ENCODE results near the gene CNOT6L. TPM values are rescaled to one million over a fixed set of nuclear protein-coding genes. Genes with fewer than 3 reads are reported as not detected.
A peak's percentile ranks its signal among the peaks of the same experiment; 100 is the strongest.

The CNOT6L gene
- total RNA-seq, 1 donor from 2014 or later: 62.5 TPM

GRCh38 chr4:77826275-77826674 is 7.1 kb upstream of the CNOT6L start:
- ATAC-seq: no peak
- no peak for DNase-seq (ENCODE audit: low spot score)
- intact Hi-C loops (cut with DNase I): no loop called here

DNA sequence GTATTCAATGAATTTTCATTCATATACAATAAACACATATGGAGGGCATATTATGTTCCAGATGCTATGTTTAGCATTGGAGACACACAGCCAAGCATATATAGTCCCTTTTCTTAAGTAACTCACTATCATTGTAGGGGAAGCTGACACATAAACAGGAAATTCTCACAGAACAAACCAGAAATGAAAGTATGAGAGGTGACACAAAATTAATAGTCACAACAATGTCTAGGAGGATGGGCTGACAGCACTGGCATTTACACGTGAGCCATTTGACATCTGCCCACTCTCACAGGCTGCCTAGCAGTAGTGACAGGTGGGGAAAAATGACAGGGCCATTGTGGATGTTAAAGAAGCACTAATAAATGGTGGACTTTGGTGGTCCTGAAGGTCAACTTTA is 2.6 kb upstream of the CNOT6L start:
- intact Hi-C loops (cut with DNase I): no loop called here
- no peak for ATAC-seq
- DNase-seq (ENCODE audit: low spot score): no peak

DNA sequence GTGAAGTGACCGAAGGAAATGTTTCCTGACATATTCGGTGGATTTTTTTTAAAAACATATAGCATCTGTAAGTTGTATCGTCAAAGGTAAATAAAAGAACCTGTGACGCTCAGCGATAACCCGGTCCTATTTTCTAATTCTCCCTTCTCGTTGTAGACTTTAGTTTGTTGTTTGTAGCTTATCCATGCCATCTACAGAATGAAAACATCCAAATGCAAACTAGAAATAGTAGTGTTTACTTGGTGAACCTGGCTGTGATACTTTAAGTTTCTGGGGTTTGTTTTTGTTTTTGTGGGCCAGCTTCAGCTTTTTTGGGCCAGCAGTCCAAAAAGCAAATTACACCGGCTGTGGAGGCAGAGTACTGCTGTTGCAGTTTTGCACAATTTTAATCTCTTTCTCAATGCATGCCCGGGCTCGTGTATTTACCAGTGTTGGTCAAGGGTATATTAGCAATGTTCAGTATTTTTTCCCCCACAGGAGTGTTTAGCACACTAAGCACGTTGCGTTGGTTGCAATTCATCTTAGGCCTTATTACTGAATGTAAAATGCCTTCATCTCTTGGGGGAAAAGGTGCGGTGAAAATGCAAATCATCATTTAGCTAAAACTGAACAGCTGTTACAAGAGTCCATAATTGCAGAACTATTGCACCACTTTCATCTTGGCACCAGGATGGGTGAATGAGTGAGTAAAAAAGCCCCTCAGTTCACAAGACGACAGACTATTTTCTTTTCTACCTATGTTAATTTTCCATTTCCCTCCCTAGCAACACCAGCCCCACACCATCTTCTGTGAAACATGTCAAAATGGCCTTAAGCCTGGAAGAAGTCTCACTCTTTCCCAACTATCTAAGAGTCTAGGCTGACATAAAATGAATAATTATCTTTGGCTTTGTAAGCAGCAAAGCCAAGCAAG is 1.7 kb upstream of the CNOT6L start:
- ATAC-seq (no peak), DNase-seq (ENCODE audit: low spot score) (no peak)
- intact Hi-C loops (cut with DNase I): no loop called here

- ATAC-seq (peak; percentile 97), DNase-seq (ENCODE audit: low spot score) (peak; percentile 97)
- intact Hi-C loops (cut with DNase I): loop anchor here (5.0 kb wide), 1 partner anchor 42 kb away; the partner anchor contains the start of gene MRPL1
Observed at GRCh38 chr4:77819843-77820648, 878 bp upstream of the CNOT6L start.

DNA sequence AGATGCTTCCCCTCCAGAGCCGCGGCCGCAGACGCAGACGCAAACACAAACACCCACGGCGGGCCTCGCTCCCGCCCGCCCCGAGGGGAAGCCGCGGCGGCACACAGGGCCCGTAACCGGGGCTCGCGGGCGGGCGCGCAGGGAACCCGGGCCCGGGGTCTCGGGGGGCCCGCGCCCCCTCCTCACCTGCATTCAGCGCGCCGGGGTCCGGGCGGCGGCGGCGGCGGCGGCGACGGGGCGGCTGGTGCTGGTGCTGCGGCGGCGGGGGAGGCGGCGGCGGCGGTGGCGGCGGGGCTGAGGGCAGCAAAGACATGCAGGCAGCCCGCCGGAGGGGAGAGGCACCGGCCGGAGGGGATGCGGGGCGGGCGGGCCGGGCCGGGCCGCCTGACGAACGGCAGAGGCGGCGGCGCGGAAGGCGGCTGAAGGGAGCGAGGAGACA is 255 bp upstream of the CNOT6L start:
- ATAC-seq: peak; percentile 19
- intact Hi-C loops (cut with DNase I): loop anchor here (5.0 kb wide), 1 partner anchor 43 kb away; the partner anchor contains the start of gene MRPL1
- DNase-seq (ENCODE audit: low spot score): no peak

DNA sequence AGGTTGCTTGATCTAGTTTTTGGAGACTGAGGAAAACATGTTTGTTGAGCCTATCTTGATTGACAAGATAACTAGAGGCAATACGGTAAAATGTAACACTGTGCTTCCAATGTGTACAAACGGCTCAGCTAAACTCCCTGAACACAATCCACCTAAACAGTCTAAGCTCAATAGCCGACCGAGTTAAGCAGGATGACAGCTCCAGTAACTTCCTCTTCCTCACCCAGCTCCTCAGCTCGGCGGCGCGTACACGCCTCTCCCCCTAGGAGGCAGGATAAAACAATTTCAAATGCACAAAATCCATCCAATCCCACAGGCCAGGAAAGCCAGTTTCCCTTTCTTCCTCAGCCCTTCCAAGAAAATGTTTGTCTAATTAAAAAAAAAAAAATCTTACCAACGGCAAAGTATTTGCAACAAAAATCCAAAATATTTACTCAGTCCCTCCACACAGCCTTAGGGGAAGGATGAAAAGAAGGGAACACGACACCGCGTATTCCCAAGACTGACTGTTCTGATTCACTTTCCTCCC is 1.0 kb downstream of the CNOT6L start:
- ATAC-seq (peak; percentile 73), DNase-seq (ENCODE audit: low spot score) (peak; percentile 84)
- intact Hi-C loops (cut with DNase I): loop anchor here (5.0 kb wide), 1 partner anchor 44 kb away; the partner anchor contains the start of gene MRPL1

GRCh38 chr4:77817304-77818072 is 1.7 kb downstream of the CNOT6L start:
- ATAC-seq (no peak), DNase-seq (ENCODE audit: low spot score) (no peak)
- intact Hi-C loops (cut with DNase I): loop anchor here (5.0 kb wide), 1 partner anchor 45 kb away; the partner anchor contains the start of gene MRPL1

DNA sequence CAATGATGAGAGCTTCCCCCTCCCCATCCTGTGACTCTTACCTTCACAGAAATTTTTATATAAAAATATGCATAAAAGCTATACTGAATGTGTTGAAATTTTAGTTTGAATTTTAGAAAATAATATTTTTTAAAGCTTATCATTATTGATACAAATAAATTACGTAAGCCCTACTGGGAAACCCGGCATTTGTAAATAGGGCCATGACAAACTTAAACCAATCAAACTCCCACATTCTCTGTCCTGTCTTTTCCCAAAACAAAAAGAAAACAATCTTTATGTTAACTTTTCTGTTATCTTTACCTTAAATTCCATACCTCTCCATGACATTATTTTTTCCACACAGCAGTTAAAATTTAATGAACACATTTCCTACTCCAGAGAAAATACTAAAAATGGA is 2.6 kb downstream of the CNOT6L start:
- intact Hi-C loops (cut with DNase I): loop anchor here (5.0 kb wide), 1 partner anchor 46 kb away; the partner anchor contains the start of gene MRPL1
- DNase-seq (ENCODE audit: low spot score): no peak
- no peak for ATAC-seq

DNA sequence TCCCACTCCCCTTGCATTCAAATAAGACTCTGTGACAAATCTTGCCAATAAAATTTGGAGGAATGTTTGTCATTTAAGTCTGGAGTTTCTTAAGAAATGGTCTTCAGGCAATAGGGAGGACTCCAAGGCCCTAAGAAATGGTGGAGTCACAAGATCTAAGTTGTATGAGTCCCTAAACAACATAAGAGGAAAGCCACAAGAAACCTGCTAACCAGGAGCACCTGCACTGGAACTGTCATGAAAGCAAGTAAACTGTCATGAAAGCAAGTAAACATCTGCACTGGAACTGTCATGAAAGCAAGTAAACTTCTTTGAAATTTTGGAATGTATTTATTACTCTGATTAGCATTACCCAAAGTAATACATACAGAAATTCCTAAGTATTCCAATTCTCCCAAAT is 3.5 kb downstream of the CNOT6L start:
- intact Hi-C loops (cut with DNase I): loop anchor here (5.0 kb wide), 1 partner anchor 47 kb away; the partner anchor contains the start of gene MRPL1
- DNase-seq (ENCODE audit: low spot score) (no peak), ATAC-seq (no peak)

GRCh38 chr4:77805840-77806239 is 13.3 kb downstream of the CNOT6L start:
- intact Hi-C loops (cut with DNase I): no loop called here
- ATAC-seq: no peak
- DNase-seq (ENCODE audit: low spot score): no peak

GRCh38 chr4:77804471-77804870 is 14.7 kb downstream of the CNOT6L start:
- ATAC-seq (no peak), DNase-seq (ENCODE audit: low spot score) (no peak)
- intact Hi-C loops (cut with DNase I): no loop called here

DNA sequence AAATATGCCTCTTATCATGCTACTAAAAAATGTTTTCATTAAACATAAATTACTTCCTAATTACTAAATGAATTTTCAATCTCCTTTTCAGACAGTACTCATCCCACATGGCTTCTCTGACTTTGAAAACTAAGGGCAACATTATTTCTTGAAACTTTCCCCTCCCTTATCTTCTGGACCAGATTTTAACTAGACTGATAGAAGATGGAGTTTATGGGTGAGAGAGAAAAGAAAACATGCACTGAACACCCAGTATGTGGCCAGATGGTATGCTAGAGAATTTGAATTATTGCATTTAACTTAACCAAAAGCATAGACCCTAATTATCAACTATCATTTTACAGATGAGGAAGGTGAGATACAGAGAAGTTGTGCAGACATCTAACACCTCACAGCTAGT is 16.8 kb downstream of the CNOT6L start:
- DNase-seq (ENCODE audit: low spot score) (no peak), ATAC-seq (no peak)
- intact Hi-C loops (cut with DNase I): no loop called here

DNA sequence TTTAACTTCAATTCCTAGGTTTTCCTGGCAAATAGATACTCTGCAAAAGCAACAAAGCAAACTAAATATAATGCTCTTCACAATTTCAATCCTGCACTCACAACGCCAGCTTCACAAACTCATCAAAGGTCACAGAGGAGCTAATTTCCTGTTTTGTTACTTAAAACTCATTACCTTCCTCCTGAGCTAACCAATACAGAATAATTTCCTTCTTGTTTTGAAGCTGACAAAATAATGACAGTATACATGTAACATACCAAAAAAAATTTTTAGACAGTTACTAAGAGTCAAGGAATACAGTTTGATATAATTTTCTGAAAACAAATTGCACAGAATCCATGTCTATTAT is 17.9 kb downstream of the CNOT6L start:
- DNase-seq (ENCODE audit: low spot score) (no peak), ATAC-seq (no peak)
- intact Hi-C loops (cut with DNase I): no loop called here

GRCh38 chr4:77800483-77801259 is 18.5 kb downstream of the CNOT6L start:
- intact Hi-C loops (cut with DNase I): no loop called here
- peak; percentile 42 for ATAC-seq

GRCh38 chr4:77800077-77800476 is 19.1 kb downstream of the CNOT6L start:
- ATAC-seq: no peak
- intact Hi-C loops (cut with DNase I): no loop called here
- no peak for DNase-seq (ENCODE audit: low spot score)

More at GRCh38 chr4:77800483-77801259, 18.5 kb downstream of the CNOT6L start:
- no peak for DNase-seq (ENCODE audit: low spot score)

GRCh38 chr4:77798385-77798784 is 20.8 kb downstream of the CNOT6L start:
- DNase-seq (ENCODE audit: low spot score) (no peak), ATAC-seq (no peak)
- intact Hi-C loops (cut with DNase I): no loop called here

DNA sequence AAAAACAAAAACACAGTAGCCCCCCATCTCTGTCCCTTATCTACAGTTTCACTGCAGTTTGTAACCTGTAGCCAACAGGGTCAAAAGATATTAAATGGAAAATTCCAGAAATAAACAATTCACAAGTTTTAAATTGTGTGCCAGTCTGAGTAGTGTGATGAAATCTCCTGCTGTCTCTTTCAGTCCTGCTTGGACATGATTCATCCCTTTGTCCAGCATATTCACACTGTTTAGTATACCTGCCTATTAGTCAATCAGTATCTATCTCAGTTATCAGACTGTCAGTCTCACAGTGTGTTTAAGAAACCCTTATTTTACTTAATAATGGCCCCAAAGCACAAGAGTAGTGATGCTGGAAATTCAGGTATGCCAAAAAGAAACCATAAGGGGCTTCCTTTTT is 21.9 kb downstream of the CNOT6L start:
- intact Hi-C loops (cut with DNase I): no loop called here
- ATAC-seq (no peak), DNase-seq (ENCODE audit: low spot score) (no peak)

DNA sequence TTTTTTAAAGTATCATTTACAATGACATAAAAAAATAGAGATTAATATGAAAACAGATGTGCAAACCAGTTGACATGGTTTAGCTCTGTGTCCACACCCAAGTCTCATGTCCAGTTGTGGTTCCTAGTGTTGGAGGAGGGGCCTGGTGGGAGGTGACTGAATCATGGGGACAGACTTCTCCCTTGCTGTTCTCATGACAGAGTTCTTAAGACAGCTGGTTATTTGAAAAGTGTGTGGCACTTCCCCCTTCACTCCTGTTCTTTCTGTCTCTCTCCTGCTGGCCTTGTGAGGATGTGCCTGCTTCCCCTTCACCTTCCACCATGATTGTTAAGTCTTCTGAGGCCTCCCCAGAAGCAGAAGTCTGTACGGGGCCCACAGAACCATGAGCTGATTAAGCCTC is 23.8 kb downstream of the CNOT6L start:
- DNase-seq (ENCODE audit: low spot score): no peak
- no peak for ATAC-seq
- intact Hi-C loops (cut with DNase I): no loop called here
